Colonic mucosa (tissue), 4 donors: ENCODE measurements around the gene SLC38A9. TPM values are rescaled to one million over a fixed set of nuclear protein-coding genes. Genes with fewer than 3 reads are reported as not detected.

Source experiments
- DNase-seq: peaks from one replicate; pipeline ENCODE4 v3.0.0-alpha.2; 2020
- H3K27ac ChIP-seq: fragments of 200-600 bp; one replicate; pipeline ENCODE4 v1.8.0; 2021
- H3K27me3 ChIP-seq: fragments of 200-600 bp; one replicate; pipeline ENCODE4 v1.8.0; 2021
- H3K36me3 ChIP-seq: fragments of 200-600 bp; one replicate; pipeline ENCODE4 v1.8.0; 2021
- H3K4me1 ChIP-seq: fragments of 200-600 bp; one replicate; pipeline ENCODE4 v1.8.0; 2021; ENCODE audit warnings: mild to moderate bottlenecking
- H3K4me3 ChIP-seq: fragments of 200-600 bp; one replicate; pipeline ENCODE4 v1.8.0; 2021
- H3K9ac ChIP-seq, 2 donors: one replicate each; pipeline ENCODE4 v1.7.0; 2013; ENCODE audit warnings: control low read depth in 2 of 2, low read depth in 2 of 2, low read length in 2 of 2
- H3K9me3 ChIP-seq: fragments of 200-600 bp; one replicate; pipeline ENCODE4 v1.8.0; 2021
- intact Hi-C: fragments of 100-400 bp; cut with DNase I; formaldehyde crosslinking; loops from one replicate; pipeline ENCODE4 v1.14.1; 2022
- total RNA-seq, 2 donors: library from RNA; stranded (reverse); fragmentation: NEBNext Ultra II Directional in 1 of 2; extraction: Animal tissue kit (Norgen Biotek cat#: 25700) in 1 of 2; gene quantifications; one replicate each; pipeline ENCODE4 v1.2.1, GENCODE V29; 2021
- TF ChIP-seq, protein P1 (sequence below): fragments of 200-600 bp; IDR thresholded peaks from one replicate; pipeline ENCODE4 v1.8.0; 2022; ENCODE audit warnings: antibody characterized with exemption, mild to moderate bottlenecking
- donor health status: healthy.
- donor health status: DM: no; HTN: no; CAD: no.
- donor health status: DM: no; HTN: no; CAD: no.

Gene SLC38A9
- total RNA-seq, 2 donors from 2014 or later = 17.3 to 20.0 TPM

DNA sequence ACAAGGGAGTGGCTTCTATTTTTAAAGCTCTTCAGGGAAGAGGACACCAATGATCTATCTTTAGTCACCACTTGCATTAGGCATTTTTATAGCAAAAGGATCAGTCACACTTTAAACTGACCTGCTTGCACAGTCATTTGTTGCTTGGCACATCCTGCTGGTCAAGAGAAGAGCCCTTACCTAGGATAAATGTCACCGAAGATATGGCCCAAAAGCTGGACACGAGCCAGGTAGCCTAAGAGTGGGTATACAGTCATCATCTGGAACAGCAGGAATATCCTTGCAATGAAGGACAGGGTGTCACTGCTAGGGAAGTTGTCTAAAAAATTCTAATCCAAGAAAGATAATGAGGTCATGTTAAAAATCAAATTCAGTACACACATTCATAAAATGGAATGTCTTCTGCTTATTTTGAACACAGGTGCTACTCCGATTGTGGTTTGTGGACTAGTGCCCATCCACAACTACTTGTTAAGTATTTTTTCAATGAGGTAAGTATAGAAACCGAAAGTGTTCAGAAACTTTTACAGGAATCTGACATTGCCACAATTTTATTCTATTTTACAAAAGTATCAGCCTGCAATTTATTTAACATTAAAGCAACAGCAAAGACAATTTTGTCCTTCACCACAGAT is 78.4 kb downstream of the SLC38A9 start:
- intact Hi-C loops = no loop called here
- Histone ChIP-seq H3K4me1 (no peaks in the 10 kb centered on the region), H3K4me3 (no peak overlapping the region), H3K27ac (peak overlapping the region; percentile 39), H3K9ac (no peak overlapping the region), H3K9me3 (no peaks in the 10 kb centered on the region), H3K36me3 (no peaks in the 10 kb centered on the region), H3K27me3 (no peaks in the 10 kb centered on the region)
- peak; percentile 50 for DNase-seq
- TF ChIP-seq, protein P1, sequence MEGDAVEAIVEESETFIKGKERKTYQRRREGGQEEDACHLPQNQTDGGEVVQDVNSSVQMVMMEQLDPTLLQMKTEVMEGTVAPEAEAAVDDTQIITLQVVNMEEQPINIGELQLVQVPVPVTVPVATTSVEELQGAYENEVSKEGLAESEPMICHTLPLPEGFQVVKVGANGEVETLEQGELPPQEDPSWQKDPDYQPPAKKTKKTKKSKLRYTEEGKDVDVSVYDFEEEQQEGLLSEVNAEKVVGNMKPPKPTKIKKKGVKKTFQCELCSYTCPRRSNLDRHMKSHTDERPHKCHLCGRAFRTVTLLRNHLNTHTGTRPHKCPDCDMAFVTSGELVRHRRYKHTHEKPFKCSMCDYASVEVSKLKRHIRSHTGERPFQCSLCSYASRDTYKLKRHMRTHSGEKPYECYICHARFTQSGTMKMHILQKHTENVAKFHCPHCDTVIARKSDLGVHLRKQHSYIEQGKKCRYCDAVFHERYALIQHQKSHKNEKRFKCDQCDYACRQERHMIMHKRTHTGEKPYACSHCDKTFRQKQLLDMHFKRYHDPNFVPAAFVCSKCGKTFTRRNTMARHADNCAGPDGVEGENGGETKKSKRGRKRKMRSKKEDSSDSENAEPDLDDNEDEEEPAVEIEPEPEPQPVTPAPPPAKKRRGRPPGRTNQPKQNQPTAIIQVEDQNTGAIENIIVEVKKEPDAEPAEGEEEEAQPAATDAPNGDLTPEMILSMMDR = no peak

DNA sequence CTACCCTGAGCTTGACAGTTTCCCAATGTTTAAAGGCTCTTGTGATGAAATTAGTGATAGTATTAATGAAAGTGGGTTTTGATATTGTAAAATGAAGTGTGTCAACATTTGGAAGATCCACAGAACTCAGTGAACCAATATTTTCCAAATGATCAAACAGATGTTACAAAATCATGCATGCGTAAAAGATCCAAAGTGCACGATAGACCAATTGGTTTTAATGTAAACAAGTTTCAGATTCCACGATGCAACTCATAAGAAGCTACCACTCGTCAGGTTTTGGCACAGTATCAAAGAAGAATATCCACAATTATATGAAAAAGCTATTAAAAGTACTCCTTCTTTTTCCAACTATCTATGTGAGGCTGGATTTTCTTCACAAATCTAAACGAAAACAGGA is 82.3 kb downstream of the SLC38A9 start:
- DNase-seq = no peak
- no peak overlapping the region for H3K27ac ChIP-seq
- intact Hi-C loops = no loop called here
- no peaks in the 10 kb centered on the region for H3K4me1 ChIP-seq
- H3K27me3 ChIP-seq = no peaks in the 10 kb centered on the region
- H3K9me3 ChIP-seq = no peaks in the 10 kb centered on the region
- H3K9ac ChIP-seq = no peak overlapping the region
- no peak overlapping the region for H3K4me3 ChIP-seq
- no peaks in the 10 kb centered on the region for H3K36me3 ChIP-seq
- TF ChIP-seq, protein P1 = no peak

GRCh38 chr5:55626790-55627189 is 85.3 kb downstream of the SLC38A9 start:
- no peaks in the 10 kb centered on the region for H3K4me1 ChIP-seq
- TF ChIP-seq, protein P1 = no peak
- DNase-seq = no peak
- no peaks in the 10 kb centered on the region for H3K9me3 ChIP-seq
- no peaks in the 10 kb centered on the region for H3K36me3 ChIP-seq
- intact Hi-C loops = no loop called here
- no peak overlapping the region for H3K9ac ChIP-seq
- H3K27ac ChIP-seq = no peak overlapping the region
- H3K4me3 ChIP-seq = no peak overlapping the region
- no peaks in the 10 kb centered on the region for H3K27me3 ChIP-seq

GRCh38 chr5:55625913-55626312 is 86.2 kb downstream of the SLC38A9 start:
- Histone ChIP-seq H3K4me1 (no peaks in the 10 kb centered on the region), H3K36me3 (no peaks in the 10 kb centered on the region), H3K9ac (no peak overlapping the region), H3K4me3 (no peak overlapping the region), H3K27ac (peak overlapping the region; percentile 24), H3K27me3 (no peaks in the 10 kb centered on the region), H3K9me3 (no peaks in the 10 kb centered on the region)
- no peak for DNase-seq
- intact Hi-C loops = no loop called here
- TF ChIP-seq, protein P1 = no peak

DNA sequence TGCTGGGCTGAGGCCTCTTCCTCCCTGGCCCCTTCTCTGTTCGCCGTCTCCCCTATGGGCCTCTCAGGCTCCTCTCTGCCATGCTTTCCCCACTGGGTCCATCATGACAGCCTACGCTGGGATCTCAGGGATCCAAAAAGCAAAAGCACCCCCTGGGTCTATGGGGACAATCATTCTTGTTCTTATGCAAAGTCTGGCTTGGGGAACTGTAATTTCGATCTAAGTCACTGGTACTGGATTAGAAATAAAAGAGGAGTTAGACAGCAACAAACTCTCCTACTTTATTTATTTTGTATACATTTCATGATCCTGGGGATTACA is 86.6 kb downstream of the SLC38A9 start:
- Histone ChIP-seq H3K36me3 (no peaks in the 10 kb centered on the region), H3K4me1 (no peaks in the 10 kb centered on the region), H3K9me3 (no peaks in the 10 kb centered on the region), H3K9ac (no peak overlapping the region), H3K27ac (peak overlapping the region; percentile 24), H3K4me3 (no peak overlapping the region), H3K27me3 (no peaks in the 10 kb centered on the region)
- TF ChIP-seq, protein P1 = no peak
- intact Hi-C loops = no loop called here
- no peak for DNase-seq
